Progenitor cell of endocrine pancreas (in vitro differentiated cells): Measurements from ENCODE around the gene RARA. TPM values are rescaled to one million over a fixed set of nuclear protein-coding genes. Genes with fewer than 3 reads are reported as not detected.
"Not testable (repeated sequence)": the region's sequence is repeated elsewhere in the genome, so short reads cannot be mapped to it uniquely, and the experiment has no call there.

Experiments used
- DNase-seq: peaks from one replicate; pipeline ENCODE4 v3.0.0; 2021; ENCODE audit warnings: low spot score; ENCODE audit not compliant: unreplicated experiment
- H3K27ac Mint-ChIP-seq: 2 replicates; pipeline ENCODE4 v1.8.0; 2021; ENCODE audit warnings: mild to moderate bottlenecking, moderate library complexity, mixed read lengths
- H3K27me3 Mint-ChIP-seq: 2 replicates; pipeline ENCODE4 v1.8.0; 2021; ENCODE audit warnings: mixed read lengths
- H3K36me3 Mint-ChIP-seq: 2 replicates; pipeline ENCODE4 v1.8.0; 2022; ENCODE audit warnings: mixed read lengths; ENCODE audit not compliant: insufficient read depth
- H3K4me1 Mint-ChIP-seq: 2 replicates; pipeline ENCODE4 v1.8.0; 2021; ENCODE audit warnings: low read depth, mixed read lengths
- H3K4me3 Mint-ChIP-seq: 2 replicates; pipeline ENCODE4 v1.8.0; 2021; ENCODE audit warnings: low read depth, mild to moderate bottlenecking, moderate library complexity, mixed read lengths
- H3K9me3 Mint-ChIP-seq: 2 replicates; pipeline ENCODE4 v1.8.0; 2021; ENCODE audit warnings: low read depth, mixed read lengths
- total RNA-seq: library from RNA; stranded (reverse); gene quantifications from 2 replicates; pipeline ENCODE4 v1.2.1, GENCODE V29; 2021
- TF ChIP-seq, protein P1 (sequence below): fragments of 200-600 bp; sonication (generic); IDR thresholded peaks from one replicate; pipeline ENCODE4 v1.5.0; 2021; ENCODE audit warnings: antibody characterized with exemption, mild to moderate bottlenecking; ENCODE audit not compliant: unreplicated experiment

RARA gene
- total RNA-seq, 1 donor from 2014 or later, result 50.8 TPM

DNA sequence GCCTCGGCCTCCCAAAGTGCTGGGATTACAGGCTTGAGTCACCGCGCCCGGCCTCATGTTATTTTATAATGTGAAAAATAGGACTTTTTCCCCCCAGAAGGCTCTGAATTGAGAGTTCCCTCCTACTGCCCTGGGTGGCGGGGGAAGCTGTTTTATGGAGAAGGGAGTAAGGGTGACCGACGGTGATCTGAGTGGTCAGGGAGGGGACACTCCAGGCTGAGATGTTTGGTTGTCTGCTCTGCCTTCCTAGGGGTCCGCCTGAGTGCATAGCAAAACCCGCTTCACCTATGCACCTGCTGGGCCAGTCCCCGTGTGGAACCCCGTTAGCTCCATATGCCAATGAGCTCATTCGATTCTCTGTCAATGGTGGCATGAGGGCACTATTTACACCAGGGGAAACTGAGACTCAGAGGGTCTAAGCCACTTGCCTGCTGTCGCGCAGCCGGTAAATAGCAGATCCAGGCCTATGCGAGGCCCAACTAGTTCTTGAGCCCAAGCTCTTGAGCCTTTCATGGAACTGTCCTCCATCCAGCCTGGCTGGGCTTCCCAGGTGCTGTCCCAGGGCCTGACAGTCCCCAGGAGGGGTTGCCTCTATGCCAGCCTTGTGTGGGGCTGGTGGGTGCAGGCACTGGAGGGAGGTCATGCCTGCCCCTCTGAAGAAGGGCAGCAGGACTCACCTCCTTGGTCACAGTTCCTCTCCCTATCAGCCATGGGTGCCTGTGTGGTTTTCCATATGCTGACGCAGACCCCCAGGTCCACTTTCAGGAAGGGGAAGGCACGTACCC, 57.3 kb downstream of the RARA start:
- peaks cover 2% of the 10 kb centered on the region for H3K4me1 Mint-ChIP-seq
- H3K27ac Mint-ChIP-seq, result no peak overlapping the region
- no peaks in the 10 kb centered on the region for H3K36me3 Mint-ChIP-seq
- no peaks in the 10 kb centered on the region for H3K9me3 Mint-ChIP-seq
- DNase-seq, result no peak
- H3K4me3 Mint-ChIP-seq, result no peak overlapping the region
- TF ChIP-seq, protein P1, sequence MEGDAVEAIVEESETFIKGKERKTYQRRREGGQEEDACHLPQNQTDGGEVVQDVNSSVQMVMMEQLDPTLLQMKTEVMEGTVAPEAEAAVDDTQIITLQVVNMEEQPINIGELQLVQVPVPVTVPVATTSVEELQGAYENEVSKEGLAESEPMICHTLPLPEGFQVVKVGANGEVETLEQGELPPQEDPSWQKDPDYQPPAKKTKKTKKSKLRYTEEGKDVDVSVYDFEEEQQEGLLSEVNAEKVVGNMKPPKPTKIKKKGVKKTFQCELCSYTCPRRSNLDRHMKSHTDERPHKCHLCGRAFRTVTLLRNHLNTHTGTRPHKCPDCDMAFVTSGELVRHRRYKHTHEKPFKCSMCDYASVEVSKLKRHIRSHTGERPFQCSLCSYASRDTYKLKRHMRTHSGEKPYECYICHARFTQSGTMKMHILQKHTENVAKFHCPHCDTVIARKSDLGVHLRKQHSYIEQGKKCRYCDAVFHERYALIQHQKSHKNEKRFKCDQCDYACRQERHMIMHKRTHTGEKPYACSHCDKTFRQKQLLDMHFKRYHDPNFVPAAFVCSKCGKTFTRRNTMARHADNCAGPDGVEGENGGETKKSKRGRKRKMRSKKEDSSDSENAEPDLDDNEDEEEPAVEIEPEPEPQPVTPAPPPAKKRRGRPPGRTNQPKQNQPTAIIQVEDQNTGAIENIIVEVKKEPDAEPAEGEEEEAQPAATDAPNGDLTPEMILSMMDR, result no peak
- H3K27me3 Mint-ChIP-seq, result peaks cover 18% of the 10 kb centered on the region

DNA sequence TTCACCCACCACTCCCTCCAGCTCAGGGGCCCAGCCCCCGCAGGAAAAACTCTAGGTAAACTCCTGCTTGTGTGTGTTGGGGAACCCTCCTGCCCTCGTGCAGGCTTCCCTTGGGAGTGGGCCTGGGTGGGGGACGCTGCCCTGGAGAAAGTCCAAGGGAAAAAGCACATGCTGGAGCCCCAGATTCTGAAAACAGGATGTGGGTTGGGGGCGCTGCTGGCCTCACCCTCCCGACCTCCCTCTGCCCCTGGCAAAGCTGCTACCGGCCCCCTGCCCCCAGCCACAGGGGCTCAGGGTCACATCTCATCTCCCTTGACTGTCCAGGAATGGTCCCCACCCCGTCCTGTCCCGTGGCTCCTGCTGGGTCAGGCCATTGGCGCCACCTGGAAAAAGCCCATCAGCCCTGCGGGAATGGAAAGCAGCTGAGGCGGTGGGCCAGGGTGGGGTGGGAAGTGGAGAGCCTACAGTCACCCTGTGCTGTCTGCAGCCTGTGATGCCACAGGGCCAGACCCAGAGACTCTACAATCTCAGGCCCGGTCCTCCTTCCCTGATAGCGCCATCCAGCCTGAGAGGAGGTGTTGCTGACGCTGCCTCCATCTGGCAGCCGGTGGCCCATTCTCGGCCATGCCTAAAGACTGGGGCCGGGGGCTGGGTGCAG, 58.0 kb downstream of the RARA start:
- Mint-ChIP-seq H3K27me3 (peaks cover 15% of the 10 kb centered on the region), H3K4me1 (peaks cover 2% of the 10 kb centered on the region), H3K27ac (no peak overlapping the region), H3K9me3 (no peaks in the 10 kb centered on the region), H3K36me3 (no peaks in the 10 kb centered on the region), H3K4me3 (no peak overlapping the region)
- TF ChIP-seq, protein P1, result no peak
- no peak for DNase-seq

DNA sequence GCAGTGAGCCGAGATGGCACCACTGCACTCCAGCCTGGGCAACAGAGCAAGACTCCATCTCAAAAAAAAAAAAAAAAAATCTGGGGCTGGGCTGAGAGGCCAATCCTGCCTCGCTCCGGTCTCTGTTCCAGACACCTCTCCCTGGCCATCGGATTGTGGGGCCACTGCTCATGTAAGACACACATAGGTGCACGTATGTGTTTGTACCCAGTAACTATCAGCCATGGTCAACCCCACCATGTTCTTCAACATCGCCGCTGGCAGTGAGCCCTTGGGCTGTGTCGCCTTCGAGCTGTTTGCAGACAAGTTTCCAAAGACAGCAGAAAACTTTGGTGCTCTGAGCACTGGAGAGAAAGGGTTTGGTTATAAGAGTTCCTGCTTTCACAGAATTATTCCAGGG, 58.7 kb downstream of the RARA start:
- not testable (repeated sequence) for H3K4me1 Mint-ChIP-seq, H3K27ac Mint-ChIP-seq, H3K9me3 Mint-ChIP-seq, H3K36me3 Mint-ChIP-seq, DNase-seq, H3K4me3 Mint-ChIP-seq
- peaks cover 12% of the 10 kb centered on the region for H3K27me3 Mint-ChIP-seq

DNA sequence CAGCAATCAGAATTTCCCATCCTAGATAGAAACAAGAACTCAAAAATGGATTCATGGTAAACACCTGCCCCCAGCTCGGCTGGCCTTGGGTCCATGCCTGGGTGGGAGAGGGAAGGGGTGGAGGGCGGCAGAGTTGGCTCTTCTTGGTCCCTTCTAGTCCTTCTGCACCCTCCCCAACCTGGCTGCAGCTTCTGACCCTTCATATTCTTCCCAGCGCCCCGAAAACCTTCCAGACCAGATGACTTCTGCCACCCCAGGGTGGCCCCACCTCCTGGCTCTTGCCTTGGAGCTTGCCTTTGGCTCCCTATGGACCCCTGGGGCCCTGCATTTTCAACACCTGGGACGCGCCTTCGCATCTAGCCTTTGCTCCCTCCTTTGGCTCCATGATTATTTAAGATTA, 60.9 kb downstream of the RARA start:
- DNase-seq, result no peak
- H3K27me3 Mint-ChIP-seq, result no peaks in the 10 kb centered on the region
- H3K9me3 Mint-ChIP-seq, result peaks cover 6% of the 10 kb centered on the region
- H3K27ac Mint-ChIP-seq, result no peak overlapping the region
- peaks cover 3% of the 10 kb centered on the region for H3K4me1 Mint-ChIP-seq
- no peak overlapping the region for H3K4me3 Mint-ChIP-seq
- no peaks in the 10 kb centered on the region for H3K36me3 Mint-ChIP-seq
- TF ChIP-seq, protein P1, result no peak

DNA sequence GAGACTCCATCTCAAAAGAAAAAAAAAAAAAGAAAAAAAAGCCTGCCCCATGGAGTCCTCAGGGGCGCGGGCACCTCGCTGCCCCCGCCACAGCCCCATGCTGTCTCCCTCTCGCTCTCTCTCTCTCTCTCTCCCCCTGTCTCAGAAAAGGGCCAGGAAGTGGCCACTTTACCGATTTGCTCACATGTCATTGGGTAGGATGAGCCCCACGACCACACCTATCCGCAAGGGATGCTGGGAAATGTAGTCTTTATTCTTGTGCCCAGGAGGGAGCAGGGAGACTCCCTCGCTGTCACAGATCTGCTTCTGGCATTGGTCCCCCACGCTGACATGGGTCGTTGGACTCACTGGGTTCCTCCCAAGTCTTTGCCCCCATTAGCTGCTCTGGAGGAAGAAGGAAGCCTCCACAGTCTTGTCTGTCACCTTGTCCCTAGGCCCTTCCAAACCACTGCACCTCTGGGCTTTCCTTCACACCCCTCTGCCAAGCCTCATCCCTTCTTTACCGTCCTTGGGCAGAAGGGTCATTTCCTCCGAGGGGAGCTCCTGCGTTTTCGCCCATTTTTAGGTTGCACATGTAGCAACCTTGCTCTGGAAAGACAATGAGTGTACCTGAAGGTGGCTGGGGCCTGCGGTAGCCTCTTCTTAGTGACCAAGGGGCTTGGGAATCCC, 62.4 kb downstream of the RARA start:
- DNase-seq, result no peak
- Mint-ChIP-seq H3K36me3 (no peaks in the 10 kb centered on the region), H3K4me1 (peaks cover 3% of the 10 kb centered on the region), H3K27ac (no peak overlapping the region), H3K27me3 (no peaks in the 10 kb centered on the region), H3K4me3 (no peak overlapping the region), H3K9me3 (peaks cover 6% of the 10 kb centered on the region)
- TF ChIP-seq, protein P1, result no peak
